Keratinocyte (primary cell): Measurements from ENCODE around the gene TTC13. TPM values are rescaled to one million over a fixed set of nuclear protein-coding genes. Genes with fewer than 3 reads are reported as not detected.

Experiments
- DNase-seq: peaks from one replicate; pipeline ENCODE4 v3.0.0-alpha.2; 2011; ENCODE audit warnings: low read depth, missing footprints, low spot score
- FAIRE-seq: peaks from 2 replicates; lab custom pipeline; 2011; peaks lifted over from hg19 to GRCh38; lab: Jason Lieb, UNC
- H2AFZ ChIP-seq: 2 replicates; pipeline ENCODE4 v1.6.0; 2012; ENCODE audit warnings: low read length, control low read depth, inconsistent platforms; ENCODE audit not compliant: control insufficient read depth
- H3K27ac ChIP-seq: 2 replicates; pipeline ENCODE4 v1.5.1; 2011; ENCODE audit warnings: low read length; ENCODE audit not compliant: control insufficient read depth, insufficient read depth
- H3K27me3 ChIP-seq: 3 replicates; pipeline ENCODE4 v1.6.0; 2011; ENCODE audit warnings: low read length; ENCODE audit not compliant: control insufficient read depth, insufficient read depth; ENCODE audit errors: extremely low read depth
- H3K36me3 ChIP-seq, 2 experiments: 2 replicates in 1 of 2; 3 replicates in 1 of 2; pipeline ENCODE4 v1.5.1; 2011; ENCODE audit warnings: low read length in 2 of 2, mild to moderate bottlenecking in 1 of 2; ENCODE audit not compliant: control insufficient read depth in 2 of 2, insufficient read depth in 2 of 2; ENCODE audit errors: extremely low read depth in 1 of 2
- H3K4me1 ChIP-seq: 3 replicates; pipeline ENCODE4 v1.5.1; 2011; ENCODE audit warnings: low read length; ENCODE audit not compliant: control insufficient read depth, insufficient read depth; ENCODE audit errors: extremely low read depth
- H3K4me2 ChIP-seq: 3 replicates; pipeline ENCODE4 v1.6.0; 2011; ENCODE audit warnings: low read depth, low read length; ENCODE audit not compliant: control insufficient read depth, insufficient read depth; ENCODE audit errors: extremely low read depth
- H3K4me3 ChIP-seq, 3 experiments: fragments of 200-600 bp in 1 of 3; sonication (generic) in 1 of 3; 2 replicates in 2 of 3; 3 replicates in 1 of 3; pipeline ENCODE4 v1.5.1; 2011 to 2016; ENCODE audit warnings: low read length in 3 of 3, mild to moderate bottlenecking in 3 of 3, control low read depth in 2 of 3, inconsistent platforms in 1 of 3, low read depth in 1 of 3, mixed read lengths in 1 of 3, mixed run types in 1 of 3, moderate library complexity in 1 of 3; ENCODE audit not compliant: control insufficient read depth in 2 of 3, insufficient read depth in 2 of 3; ENCODE audit errors: extremely low read depth in 1 of 3
- H3K79me2 ChIP-seq: 2 replicates; pipeline ENCODE4 v1.6.0; 2012; ENCODE audit warnings: low read length; ENCODE audit not compliant: control insufficient read depth, insufficient read depth
- H3K9ac ChIP-seq: 3 replicates; pipeline ENCODE4 v1.6.0; 2011; ENCODE audit warnings: low read length; ENCODE audit not compliant: control insufficient read depth, insufficient read depth; ENCODE audit errors: extremely low read depth
- H3K9me1 ChIP-seq: 3 replicates; pipeline ENCODE4 v1.6.0; 2011; ENCODE audit warnings: low read length; ENCODE audit not compliant: control insufficient read depth, insufficient read depth; ENCODE audit errors: extremely low read depth
- H3K9me3 ChIP-seq: 2 replicates; pipeline ENCODE4 v1.5.1; 2012; ENCODE audit warnings: low read depth, low read length; ENCODE audit not compliant: control insufficient read depth
- H4K20me1 ChIP-seq: 3 replicates; pipeline ENCODE4 v1.6.0; 2011; ENCODE audit warnings: low read length; ENCODE audit not compliant: control insufficient read depth, insufficient read depth; ENCODE audit errors: extremely low read depth
- CTCF ChIP-seq, 3 experiments: IDR thresholded peaks in 1 of 3; conservative IDR thresholded peaks in 1 of 3; optimal IDR thresholded peaks in 1 of 3; 2 replicates in 2 of 3; 3 replicates in 1 of 3; pipeline versions ENCODE3 to v1.5.1; 2011; ENCODE audit warnings: low read length in 3 of 3, mild to moderate bottlenecking in 3 of 3, moderate library complexity in 2 of 3, control low read depth in 1 of 3, inconsistent platforms in 1 of 3; ENCODE audit not compliant: insufficient read depth in 2 of 3; ENCODE audit errors: extremely low read depth in 1 of 3
- EZH2 ChIP-seq: IDR thresholded peaks from one replicate; pipeline ENCODE4 v1.6.1; 2012; ENCODE audit warnings: inconsistent platforms, mild to moderate bottlenecking, low read length, moderate library complexity
- dilution Hi-C: fragments of 300-500 bp; cut with MboI; formaldehyde crosslinking; loops from one replicate; pipeline ENCODE4 v1.7.0; 2020; ENCODE audit warnings: low sequenced_read_pairs; ENCODE audit not compliant: extremely low pct_ligation_motif_present
- polyA plus RNA-seq, 5 experiments: library from polyadenylated mRNA; depleted of rRNA in 3 of 5; stranded (reverse) in 3 of 5; stranded (forward) in 1 of 5; unstranded in 1 of 5; fragments of >200 nt; gene quantifications; 1 replicate in 1 of 5; 2 replicates in 3 of 5; 3 replicates in 1 of 5; pipeline versions ENCODE4 v1.2.1 to v1.2.3, GENCODE V29; 2011 to 2012; ENCODE audit warnings: missing spikeins in 2 of 5, low read depth in 1 of 5, low replicate concordance in 1 of 5

The TTC13 gene
- polyA plus RNA-seq, 1 donor (not counting 4 experiments of a cell fraction or from before 2014, with no cell fraction given), result 8.3 TPM

GRCh38 chr1:230964896-230965295, 13.8 kb downstream of the TTC13 start:
- Histone ChIP-seq H3K36me3 (no peaks in the 10 kb centered on the region), H3K4me2 (no peak overlapping the region), H3K9me3 (no peaks in the 10 kb centered on the region), H3K9me1 (no peaks in the 10 kb centered on the region), H3K27ac (no peak overlapping the region), H2AFZ (no peak overlapping the region), H3K4me3 (no peak overlapping the region), H4K20me1 (no peaks in the 10 kb centered on the region), H3K27me3 (no peaks in the 10 kb centered on the region), H3K9ac (no peak overlapping the region), H3K4me1 (no peaks in the 10 kb centered on the region), H3K79me2 (no peaks in the 10 kb centered on the region)
- no peak for DNase-seq
- FAIRE-seq, result no peak
- dilution Hi-C loops, result no loop called here
- TF ChIP-seq CTCF (optimal IDR thresholded peaks at IDR 0.05 in 1 of 3, IDR thresholded peaks at IDR 0.05 in 1 of 3, conservative IDR thresholded peaks at IDR 0.05 in 1 of 3; ENCODE audit: extremely low read depth in 1 of 3, insufficient read depth in 2 of 3, low read length in 3 of 3) (no peak), EZH2 (no peak)

- DNase-seq (no peak), FAIRE-seq (no peak)
- H3K9me1 ChIP-seq, result no peaks in the 10 kb centered on the region
- no peak overlapping the region for H3K9ac ChIP-seq
- H3K79me2 ChIP-seq, result no peaks in the 10 kb centered on the region
- dilution Hi-C loops, result no loop called here
- no peaks in the 10 kb centered on the region for H4K20me1 ChIP-seq
- no peaks in the 10 kb centered on the region for H3K4me1 ChIP-seq
- H3K4me2 ChIP-seq, result no peak overlapping the region
- no peaks in the 10 kb centered on the region for H3K9me3 ChIP-seq
- H2AFZ ChIP-seq, result no peak overlapping the region
- TF ChIP-seq EZH2, result no peak
- TF ChIP-seq CTCF (optimal IDR thresholded peaks at IDR 0.05 in 1 of 3, IDR thresholded peaks at IDR 0.05 in 1 of 3, conservative IDR thresholded peaks at IDR 0.05 in 1 of 3; ENCODE audit: extremely low read depth in 1 of 3, insufficient read depth in 2 of 3, low read length in 3 of 3), result no peak
- no peaks in the 10 kb centered on the region for H3K27me3 ChIP-seq
- H3K4me3 ChIP-seq, result no peak overlapping the region
- H3K27ac ChIP-seq, result no peak overlapping the region
- peaks cover 0 to 1% of the 10 kb centered on the region in 2 experiments for H3K36me3 ChIP-seq
Observed at GRCh38 chr1:230958370-230958769, 20.3 kb downstream of the TTC13 start.
